HG02884 (cell line): Measurements from ENCODE around the gene ERC2.

Source experiments
- ATAC-seq: cut with Tn5 transposase; IDR thresholded peaks from one replicate; pipeline ENCODE4 v1.9.1; 2021; ENCODE audit warnings: mild to moderate bottlenecking, moderate library complexity; ENCODE audit not compliant: unreplicated experiment

The ERC2 gene

GRCh38 chr3:55490276-55490913, 977.9 kb downstream of the ERC2 start:
- ATAC-seq: no peak

GRCh38 chr3:55489798-55490132, 978.5 kb downstream of the ERC2 start:
- ATAC-seq: no peak

GRCh38 chr3:55488398-55489055, 979.7 kb downstream of the ERC2 start:
- ATAC-seq: no peak

GRCh38 chr3:55487381-55488241, 980.7 kb downstream of the ERC2 start:
- no peak for ATAC-seq

GRCh38 chr3:55486857-55487380, 981.3 kb downstream of the ERC2 start, which contains the start of gene WNT5A:
TSS of gene WNT5A (minus strand) at chr3:55487306. CDS start at chr3:55486985, 321 bp downstream.
- ATAC-seq: no peak

GRCh38 chr3:55486101-55486856, 982.0 kb downstream of the ERC2 start:
- no peak for ATAC-seq

- peak; percentile 60 for ATAC-seq
These were observed 983.2 kb downstream of the ERC2 start for GRCh38 chr3:55484801-55485791.

GRCh38 chr3:55484191-55484689, 984.0 kb downstream of the ERC2 start:
- no peak for ATAC-seq

- ATAC-seq: no peak
These were observed 984.8 kb downstream of the ERC2 start for GRCh38 chr3:55483196-55484095.

GRCh38 chr3:55482496-55483195, 985.6 kb downstream of the ERC2 start:
- no peak for ATAC-seq

- no peak for ATAC-seq
These were observed 986.3 kb downstream of the ERC2 start for GRCh38 chr3:55481744-55482495.

- no peak for ATAC-seq
These were observed 987.1 kb downstream of the ERC2 start for GRCh38 chr3:55480911-55481743.

- ATAC-seq: no peak
These were observed 990.7 kb downstream of the ERC2 start for GRCh38 chr3:55477306-55478303.

- no peak for ATAC-seq
These were observed 991.8 kb downstream of the ERC2 start for GRCh38 chr3:55476515-55476914.

GRCh38 chr3:55474213-55474632, 994.0 kb downstream of the ERC2 start:
- no peak for ATAC-seq
